Measurements from ENCODE around the gene SPON2.

Gene SPON2

DNA sequence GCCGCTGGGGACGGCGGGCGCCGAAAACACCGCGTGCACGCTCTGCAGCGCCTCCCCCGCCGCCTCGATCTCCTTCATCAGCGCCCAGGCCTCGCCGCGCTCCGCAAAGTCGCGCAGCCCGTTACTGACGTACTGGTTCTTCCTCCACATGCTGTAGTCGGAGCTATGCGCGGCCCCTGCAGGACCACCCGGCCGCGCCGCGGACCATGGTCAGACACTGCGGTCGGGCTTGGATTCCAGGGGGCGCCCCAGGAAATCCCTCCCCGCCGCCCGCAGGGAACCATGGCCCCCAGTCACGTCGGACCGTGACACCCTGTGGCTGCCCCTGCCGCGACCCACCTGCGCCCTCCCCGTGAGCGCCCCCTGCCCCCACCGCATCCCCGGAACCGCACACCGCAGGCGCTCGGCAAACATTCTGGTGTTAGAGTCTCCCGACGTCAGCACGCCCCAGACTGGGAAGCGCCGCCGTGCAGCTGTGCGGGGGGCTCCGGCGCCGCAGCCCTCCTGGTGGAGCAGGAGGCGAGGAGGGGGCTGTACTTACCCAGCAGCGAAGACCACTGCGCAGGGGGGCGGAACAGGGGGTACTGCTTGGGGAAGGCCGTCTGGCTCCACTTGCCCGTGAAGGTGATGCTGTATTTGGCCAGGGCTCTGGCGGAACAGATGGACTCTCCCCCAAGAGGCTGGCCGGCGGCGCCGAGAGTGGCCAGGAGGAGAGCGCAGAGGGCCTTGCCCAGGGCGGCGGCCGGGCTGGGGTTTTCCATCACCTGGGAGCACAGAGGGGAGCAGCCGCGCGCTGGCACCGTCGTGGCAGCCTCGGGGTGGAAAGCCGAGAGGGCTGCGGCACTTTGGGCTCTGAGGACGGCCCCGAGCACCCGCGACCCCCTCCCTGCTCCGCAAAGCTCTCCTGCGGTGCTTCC, 814 bp downstream of the SPON2 start:
- peak; percentile 50 for DNase-seq

DNA sequence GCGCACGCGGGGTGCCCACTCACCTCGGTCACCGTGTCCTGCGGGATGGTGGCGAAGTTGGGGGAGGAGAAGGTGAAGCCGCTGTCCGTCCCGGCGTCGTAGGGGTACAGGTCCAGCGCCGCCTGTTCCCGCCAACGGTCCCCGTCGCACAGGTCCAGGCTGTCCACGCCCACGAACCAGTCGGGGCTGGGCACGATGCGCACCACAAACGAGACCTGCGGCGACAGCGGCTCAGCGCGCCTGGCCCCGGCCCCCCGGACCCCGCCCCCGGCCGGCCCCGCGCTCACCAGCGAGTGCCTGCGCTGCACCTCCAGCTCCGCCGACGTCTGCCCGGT, 1.4 kb downstream of the SPON2 start:
- DNase-seq: no peak

DNA sequence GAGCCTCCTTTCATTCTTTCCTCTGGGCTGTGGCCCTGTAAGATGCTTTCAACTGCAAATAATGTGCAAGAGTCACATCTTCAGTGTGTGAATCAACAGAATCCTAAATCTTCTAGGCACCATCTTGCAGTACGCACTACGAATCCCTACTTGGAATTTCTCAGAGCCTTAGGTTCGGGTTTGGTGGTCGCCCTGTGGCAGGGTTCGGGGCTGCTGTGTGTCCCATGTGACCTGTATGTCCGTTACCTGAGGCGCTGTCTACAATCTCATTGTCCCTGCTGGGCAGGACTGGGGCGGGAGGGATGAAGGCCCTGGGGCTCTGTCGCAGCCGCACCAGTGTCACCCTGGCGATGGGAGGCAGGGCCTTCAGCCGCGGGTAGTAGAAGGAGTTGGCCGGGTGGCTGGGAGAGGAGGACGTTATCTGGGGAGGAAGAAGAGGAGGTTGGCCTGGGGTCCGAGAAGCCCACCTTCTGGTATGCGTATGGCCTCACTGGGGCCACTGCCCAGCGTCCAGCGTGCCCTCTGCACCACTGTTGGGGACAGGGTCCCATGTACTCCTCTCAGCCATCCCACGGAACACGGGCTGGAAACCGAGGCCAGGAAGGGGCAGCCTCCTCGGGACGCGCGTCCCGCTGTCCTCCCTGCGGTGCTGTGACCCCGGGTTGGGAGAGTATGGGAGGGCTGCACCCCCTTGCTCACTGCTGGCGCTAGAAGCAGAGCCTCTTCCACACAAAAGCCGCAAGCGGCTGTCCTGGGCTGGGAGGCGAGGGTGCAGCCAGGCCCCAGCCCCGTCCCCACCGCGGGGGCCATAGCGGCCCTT, 2.0 kb downstream of the SPON2 start:
- DNase-seq: no peak

DNA sequence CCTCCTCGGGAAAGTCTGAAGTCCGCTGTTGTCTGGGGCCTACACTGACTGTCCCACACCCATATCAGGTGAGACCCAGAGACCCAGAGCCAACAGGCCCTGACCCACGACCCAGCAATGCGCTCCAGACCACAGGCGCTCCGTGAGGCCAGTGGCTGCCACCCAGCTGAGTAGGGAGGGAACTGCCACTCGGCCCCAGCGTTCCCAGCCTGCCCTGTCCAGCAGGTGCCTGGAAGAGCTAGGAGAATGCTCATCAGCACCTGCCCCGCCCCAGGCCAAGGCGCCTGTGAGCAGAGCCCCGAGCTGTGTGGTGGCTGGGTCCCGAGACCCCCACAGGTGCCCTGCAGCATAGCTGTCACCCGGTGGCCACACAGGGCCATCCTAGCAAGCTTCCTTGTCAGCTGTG, 2.7 kb downstream of the SPON2 start:
- no peak for DNase-seq

DNA sequence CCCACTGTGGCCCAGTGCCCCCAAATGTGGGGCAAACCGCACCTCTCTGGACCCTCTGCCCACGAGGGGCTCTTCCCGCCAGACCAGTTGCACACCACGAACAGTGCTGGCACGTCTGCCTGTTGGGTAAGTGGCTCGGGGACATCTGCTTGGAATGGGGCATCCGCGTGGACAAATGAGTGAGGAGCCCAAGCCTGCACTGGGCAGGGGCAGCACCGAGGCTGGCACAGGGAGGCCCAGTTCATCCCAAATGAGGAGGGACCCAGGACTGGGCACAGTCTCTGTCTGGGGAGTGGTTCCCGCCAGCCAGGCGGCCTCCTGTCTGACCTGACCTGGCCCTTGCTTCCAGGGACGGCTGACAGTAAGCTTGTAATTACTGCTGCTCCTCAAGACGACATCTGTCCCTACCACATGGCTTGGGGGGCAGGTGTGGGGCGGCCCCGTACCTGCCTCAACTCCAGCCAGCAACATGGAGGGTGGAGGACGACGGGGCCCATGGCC, 3.2 kb downstream of the SPON2 start:
- DNase-seq: no peak

GRCh38 chr4:1168191-1169101, 3.9 kb downstream of the SPON2 start:
- DNase-seq: no peak

- peak; percentile 82 for DNase-seq
Observed at GRCh38 chr4:1167244-1167949, 5.0 kb downstream of the SPON2 start.

GRCh38 chr4:1166509-1167243, 5.7 kb downstream of the SPON2 start:
- DNase-seq: no peak

- DNase-seq: no peak
Observed at GRCh38 chr4:1164956-1165545, 7.3 kb downstream of the SPON2 start.

GRCh38 chr4:1164444-1164843, 7.9 kb downstream of the SPON2 start:
- no peak for DNase-seq

- no peak for DNase-seq
Observed at GRCh38 chr4:1164040-1164439, 8.3 kb downstream of the SPON2 start.

DNA sequence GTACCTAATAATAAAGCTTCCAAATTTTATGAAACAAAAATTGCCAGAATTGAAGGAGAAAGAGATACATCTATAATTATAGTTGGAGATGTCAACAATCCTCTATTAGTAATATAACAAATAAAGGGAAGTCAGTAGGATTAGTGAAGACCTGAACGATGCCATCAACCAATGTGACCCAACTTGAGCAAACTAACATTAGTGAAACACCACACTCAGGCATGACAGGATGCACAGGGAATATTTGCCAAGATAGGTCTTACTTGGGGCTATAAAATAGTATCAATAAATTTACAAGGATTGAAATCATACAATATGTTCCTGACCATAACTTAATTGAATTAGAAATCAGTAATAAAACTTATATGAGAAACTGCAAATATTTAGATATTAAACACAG, 12.0 kb downstream of the SPON2 start:
- no peak for DNase-seq

DNA sequence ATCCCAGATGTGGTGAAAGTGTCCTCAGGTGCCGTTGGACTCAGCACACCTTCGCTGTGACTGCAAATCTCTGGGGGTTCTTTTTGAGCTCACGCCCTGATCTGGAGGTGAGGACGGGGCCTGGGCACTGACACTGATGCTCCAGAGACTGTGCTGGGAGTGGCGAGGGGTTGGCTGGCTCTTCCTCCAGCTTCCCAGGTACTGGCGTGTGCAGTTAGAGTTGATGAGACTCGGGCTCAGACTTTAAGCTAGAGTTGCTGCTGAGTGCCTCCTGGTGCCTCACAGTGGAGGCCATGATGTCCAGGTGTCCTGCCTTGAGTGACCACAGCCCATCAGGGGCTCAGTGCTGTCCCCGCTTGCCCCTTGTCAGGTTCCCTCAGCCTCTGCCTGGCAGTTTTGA, 16.3 kb downstream of the SPON2 start:
- DNase-seq: no peak

GRCh38 chr4:1155314-1155713, 17.1 kb downstream of the SPON2 start:
- DNase-seq: no peak

DNA sequence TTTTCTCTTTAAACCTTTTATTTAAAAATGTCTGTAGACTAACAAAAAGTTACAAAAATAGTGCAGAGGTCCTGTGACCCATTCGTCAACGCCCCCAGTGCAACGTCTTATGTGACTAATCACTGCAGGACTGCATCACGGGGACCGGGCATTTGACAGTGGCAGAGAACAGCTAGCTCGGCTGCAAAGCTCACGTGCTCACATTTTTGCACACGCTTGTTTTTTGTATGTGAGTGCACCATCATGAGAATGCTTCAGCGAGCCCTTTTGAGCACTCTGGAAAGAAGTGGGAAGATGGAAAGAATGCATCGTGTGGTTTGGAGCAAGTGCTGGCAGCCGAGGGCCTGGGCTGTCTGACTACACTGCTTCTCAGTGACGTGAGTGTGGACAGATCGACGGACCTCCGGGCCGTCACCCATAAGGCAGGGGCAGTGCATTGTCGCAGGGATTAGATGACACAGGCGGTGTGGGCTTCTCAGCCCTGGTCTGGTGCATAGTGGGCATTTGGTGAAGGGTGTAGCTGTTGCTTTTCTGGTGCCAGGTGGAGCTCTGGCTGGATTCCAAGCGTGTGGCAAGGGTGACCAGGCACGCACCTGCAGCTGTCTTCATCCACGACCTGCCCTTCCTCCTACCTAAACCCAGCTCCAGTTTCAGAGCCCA, 17.7 kb downstream of the SPON2 start:
- no peak for DNase-seq

DNA sequence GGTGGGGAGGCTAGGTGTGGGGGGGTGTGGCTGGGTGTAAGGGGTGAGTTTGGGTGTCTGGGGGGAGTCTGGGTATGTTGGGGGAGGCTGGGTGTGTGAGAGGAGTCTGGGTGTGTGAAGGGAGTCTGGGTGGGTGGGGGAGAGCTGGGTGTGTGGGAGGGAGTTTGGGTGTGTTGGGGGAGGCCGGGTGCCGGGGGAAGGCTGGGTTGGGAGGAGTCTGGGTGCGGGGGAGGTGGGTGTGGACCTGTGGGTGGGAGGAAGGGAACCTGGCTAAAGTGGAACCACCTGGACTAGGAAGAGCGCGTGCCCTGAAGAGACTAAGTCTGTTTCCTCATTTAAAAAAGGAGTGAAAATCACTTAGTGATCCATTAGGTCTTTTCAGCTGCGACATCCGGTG, 18.3 kb downstream of the SPON2 start:
- DNase-seq: no peak

GRCh38 chr4:1153567-1154090, 18.8 kb downstream of the SPON2 start:
- DNase-seq: no peak

- no peak for DNase-seq
Observed at GRCh38 chr4:1152290-1152689, 20.1 kb downstream of the SPON2 start.

- DNase-seq: no peak
Observed at GRCh38 chr4:1151541-1151940, 20.8 kb downstream of the SPON2 start.

GRCh38 chr4:1150875-1151274, 21.5 kb downstream of the SPON2 start:
- DNase-seq: no peak

Measured in effector CD4-positive, alpha-beta T cell (primary cell).